ENCODE results near the gene CREBBP.
"Not testable (repeated sequence)": the region's sequence is repeated elsewhere in the genome, so short reads cannot be mapped to it uniquely, and the experiment has no call there.

The CREBBP gene

GRCh38 chr16:3907586-3907985 lies 27.1 kb upstream of the CREBBP start:
- ChIA-PET POLR2A (no interaction called here), CTCF (no interaction called here)
- TF ChIP-seq CTCF (IDR thresholded peaks at IDR 0.05; ENCODE audit: insufficient read depth, low read length, missing control alignments), result no peak
- no peak overlapping the region for H3K4me3 ChIP-seq (ENCODE audit: low read depth, low read length)
- no peak for DNase-seq (ENCODE audit: low read depth, low spot score)

GRCh38 chr16:3906363-3906762 lies 25.9 kb upstream of the CREBBP start:
- POLR2A ChIA-PET, result no interaction called here
- H3K4me3 ChIP-seq (ENCODE audit: low read depth, low read length), result no peak overlapping the region
- CTCF ChIA-PET, result interaction anchor here (0.9 kb wide), 1 partner anchor 347 kb away, joined by 3 read pairs; no protein-coding TSS in a partner anchor
- no peak for TF ChIP-seq CTCF (IDR thresholded peaks at IDR 0.05; ENCODE audit: insufficient read depth, low read length, missing control alignments)
- no peak for DNase-seq (ENCODE audit: low read depth, low spot score)

- TF ChIP-seq CTCF (IDR thresholded peaks at IDR 0.05; ENCODE audit: insufficient read depth, low read length, missing control alignments), result no peak
- H3K4me3 ChIP-seq (ENCODE audit: low read depth, low read length), result no peak overlapping the region
- DNase-seq (ENCODE audit: low read depth, low spot score), result no peak
- ChIA-PET CTCF (no interaction called here), POLR2A (no interaction called here)
Observed at GRCh38 chr16:3904875-3905274, 24.4 kb upstream of the CREBBP start.

GRCh38 chr16:3890091-3890490 lies 9.6 kb upstream of the CREBBP start:
- no peak for DNase-seq (ENCODE audit: low read depth, low spot score)
- ChIA-PET POLR2A (no interaction called here), CTCF (no interaction called here)
- no peak overlapping the region for H3K4me3 ChIP-seq (ENCODE audit: low read depth, low read length)
- TF ChIP-seq CTCF (IDR thresholded peaks at IDR 0.05; ENCODE audit: insufficient read depth, low read length, missing control alignments), result no peak

- no peak for TF ChIP-seq CTCF (IDR thresholded peaks at IDR 0.05; ENCODE audit: insufficient read depth, low read length, missing control alignments)
- DNase-seq (ENCODE audit: low read depth, low spot score), result no peak
- no peak overlapping the region for H3K4me3 ChIP-seq (ENCODE audit: low read depth, low read length)
- POLR2A ChIA-PET, result no interaction called here
- CTCF ChIA-PET, result no interaction called here
Observed at GRCh38 chr16:3889059-3889458, 8.5 kb upstream of the CREBBP start.

GRCh38 chr16:3885999-3886398 lies 5.5 kb upstream of the CREBBP start:
- CTCF ChIA-PET, result not testable (repeated sequence)

GRCh38 chr16:3884398-3884797 lies 3.9 kb upstream of the CREBBP start:
- no peak for TF ChIP-seq CTCF (IDR thresholded peaks at IDR 0.05; ENCODE audit: insufficient read depth, low read length, missing control alignments)
- ChIA-PET POLR2A (no interaction called here), CTCF (no interaction called here)
- no peak for DNase-seq (ENCODE audit: low read depth, low spot score)
- H3K4me3 ChIP-seq (ENCODE audit: low read depth, low read length), result no peak overlapping the region

More at GRCh38 chr16:3885999-3886398, 5.5 kb upstream of the CREBBP start:
- POLR2A ChIA-PET; DNase-seq (ENCODE audit: low read depth, low spot score); H3K4me3 ChIP-seq (ENCODE audit: low read depth, low read length): not testable (repeated sequence)
